ENCODE measurements around the gene UBTD2.

DNA sequence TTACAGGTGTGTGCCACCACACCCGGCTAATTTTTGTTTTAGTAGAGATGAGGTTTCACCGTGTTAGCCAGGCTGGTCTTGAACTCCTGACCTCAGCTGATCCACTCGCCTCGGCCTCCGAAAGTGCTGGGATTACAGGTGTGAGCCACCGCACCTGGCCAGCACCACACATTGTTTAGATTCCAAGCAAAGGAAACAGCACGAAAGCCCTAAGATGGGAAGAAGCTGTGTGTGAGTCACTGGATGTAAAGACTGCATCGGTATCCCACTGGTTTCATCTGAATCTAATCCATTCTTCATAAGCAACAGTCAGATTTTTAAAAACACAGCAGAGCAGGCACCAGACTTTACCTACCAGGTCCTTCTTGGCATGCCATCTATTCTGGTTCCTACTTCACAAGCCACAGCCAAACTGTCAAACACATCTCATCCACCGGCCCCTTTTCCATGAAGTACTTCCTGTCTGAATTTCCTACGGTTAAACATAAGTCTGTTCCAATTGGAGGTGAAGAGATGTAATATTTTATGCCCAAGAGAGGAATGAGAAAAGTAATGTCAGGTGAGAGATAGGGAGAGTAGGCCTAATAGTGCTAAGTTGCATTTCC lies 17.4 kb downstream of the UBTD2 start:
- TF ChIP-seq, protein P1, sequence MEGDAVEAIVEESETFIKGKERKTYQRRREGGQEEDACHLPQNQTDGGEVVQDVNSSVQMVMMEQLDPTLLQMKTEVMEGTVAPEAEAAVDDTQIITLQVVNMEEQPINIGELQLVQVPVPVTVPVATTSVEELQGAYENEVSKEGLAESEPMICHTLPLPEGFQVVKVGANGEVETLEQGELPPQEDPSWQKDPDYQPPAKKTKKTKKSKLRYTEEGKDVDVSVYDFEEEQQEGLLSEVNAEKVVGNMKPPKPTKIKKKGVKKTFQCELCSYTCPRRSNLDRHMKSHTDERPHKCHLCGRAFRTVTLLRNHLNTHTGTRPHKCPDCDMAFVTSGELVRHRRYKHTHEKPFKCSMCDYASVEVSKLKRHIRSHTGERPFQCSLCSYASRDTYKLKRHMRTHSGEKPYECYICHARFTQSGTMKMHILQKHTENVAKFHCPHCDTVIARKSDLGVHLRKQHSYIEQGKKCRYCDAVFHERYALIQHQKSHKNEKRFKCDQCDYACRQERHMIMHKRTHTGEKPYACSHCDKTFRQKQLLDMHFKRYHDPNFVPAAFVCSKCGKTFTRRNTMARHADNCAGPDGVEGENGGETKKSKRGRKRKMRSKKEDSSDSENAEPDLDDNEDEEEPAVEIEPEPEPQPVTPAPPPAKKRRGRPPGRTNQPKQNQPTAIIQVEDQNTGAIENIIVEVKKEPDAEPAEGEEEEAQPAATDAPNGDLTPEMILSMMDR (conservative IDR thresholded peaks at IDR 0.05; ENCODE audit: low read depth in 2 of 2): no peak
- TF ChIP-seq EZH2phosphoT487 (IDR thresholded peaks at IDR 0.05; ENCODE audit: unreplicated experiment) (no peak), POLR2AphosphoS5 (IDR thresholded peaks at IDR 0.05; ENCODE audit: low read depth) (no peak), CREB1 (CRISPR knock-in tag; IDR thresholded peaks at IDR 0.05; ENCODE audit: low read depth) (no peak), EZH2 (IDR thresholded peaks at IDR 0.05; ENCODE audit: low read depth, unreplicated experiment) (no peak), ZNF331 (CRISPR knock-in tag; IDR thresholded peaks at IDR 0.05; ENCODE audit: low read depth) (no peak), JUNB (IDR thresholded peaks at IDR 0.05; ENCODE audit: unreplicated experiment) (no peak), NANOG (IDR thresholded peaks at IDR 0.05; ENCODE audit: borderline replicate concordance) (no peak), STAT1 (IDR thresholded peaks at IDR 0.05; ENCODE audit: unreplicated experiment) (no peak)
- TF ChIP-seq, protein P2, sequence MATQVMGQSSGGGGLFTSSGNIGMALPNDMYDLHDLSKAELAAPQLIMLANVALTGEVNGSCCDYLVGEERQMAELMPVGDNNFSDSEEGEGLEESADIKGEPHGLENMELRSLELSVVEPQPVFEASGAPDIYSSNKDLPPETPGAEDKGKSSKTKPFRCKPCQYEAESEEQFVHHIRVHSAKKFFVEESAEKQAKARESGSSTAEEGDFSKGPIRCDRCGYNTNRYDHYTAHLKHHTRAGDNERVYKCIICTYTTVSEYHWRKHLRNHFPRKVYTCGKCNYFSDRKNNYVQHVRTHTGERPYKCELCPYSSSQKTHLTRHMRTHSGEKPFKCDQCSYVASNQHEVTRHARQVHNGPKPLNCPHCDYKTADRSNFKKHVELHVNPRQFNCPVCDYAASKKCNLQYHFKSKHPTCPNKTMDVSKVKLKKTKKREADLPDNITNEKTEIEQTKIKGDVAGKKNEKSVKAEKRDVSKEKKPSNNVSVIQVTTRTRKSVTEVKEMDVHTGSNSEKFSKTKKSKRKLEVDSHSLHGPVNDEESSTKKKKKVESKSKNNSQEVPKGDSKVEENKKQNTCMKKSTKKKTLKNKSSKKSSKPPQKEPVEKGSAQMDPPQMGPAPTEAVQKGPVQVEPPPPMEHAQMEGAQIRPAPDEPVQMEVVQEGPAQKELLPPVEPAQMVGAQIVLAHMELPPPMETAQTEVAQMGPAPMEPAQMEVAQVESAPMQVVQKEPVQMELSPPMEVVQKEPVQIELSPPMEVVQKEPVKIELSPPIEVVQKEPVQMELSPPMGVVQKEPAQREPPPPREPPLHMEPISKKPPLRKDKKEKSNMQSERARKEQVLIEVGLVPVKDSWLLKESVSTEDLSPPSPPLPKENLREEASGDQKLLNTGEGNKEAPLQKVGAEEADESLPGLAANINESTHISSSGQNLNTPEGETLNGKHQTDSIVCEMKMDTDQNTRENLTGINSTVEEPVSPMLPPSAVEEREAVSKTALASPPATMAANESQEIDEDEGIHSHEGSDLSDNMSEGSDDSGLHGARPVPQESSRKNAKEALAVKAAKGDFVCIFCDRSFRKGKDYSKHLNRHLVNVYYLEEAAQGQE (IDR thresholded peaks at IDR 0.05; ENCODE audit: unreplicated experiment): no peak
- TF ChIP-seq, protein P3, sequence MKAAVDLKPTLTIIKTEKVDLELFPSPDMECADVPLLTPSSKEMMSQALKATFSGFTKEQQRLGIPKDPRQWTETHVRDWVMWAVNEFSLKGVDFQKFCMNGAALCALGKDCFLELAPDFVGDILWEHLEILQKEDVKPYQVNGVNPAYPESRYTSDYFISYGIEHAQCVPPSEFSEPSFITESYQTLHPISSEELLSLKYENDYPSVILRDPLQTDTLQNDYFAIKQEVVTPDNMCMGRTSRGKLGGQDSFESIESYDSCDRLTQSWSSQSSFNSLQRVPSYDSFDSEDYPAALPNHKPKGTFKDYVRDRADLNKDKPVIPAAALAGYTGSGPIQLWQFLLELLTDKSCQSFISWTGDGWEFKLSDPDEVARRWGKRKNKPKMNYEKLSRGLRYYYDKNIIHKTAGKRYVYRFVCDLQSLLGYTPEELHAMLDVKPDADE (IDR thresholded peaks at IDR 0.05): no peak
- TF ChIP-seq, protein P4, sequence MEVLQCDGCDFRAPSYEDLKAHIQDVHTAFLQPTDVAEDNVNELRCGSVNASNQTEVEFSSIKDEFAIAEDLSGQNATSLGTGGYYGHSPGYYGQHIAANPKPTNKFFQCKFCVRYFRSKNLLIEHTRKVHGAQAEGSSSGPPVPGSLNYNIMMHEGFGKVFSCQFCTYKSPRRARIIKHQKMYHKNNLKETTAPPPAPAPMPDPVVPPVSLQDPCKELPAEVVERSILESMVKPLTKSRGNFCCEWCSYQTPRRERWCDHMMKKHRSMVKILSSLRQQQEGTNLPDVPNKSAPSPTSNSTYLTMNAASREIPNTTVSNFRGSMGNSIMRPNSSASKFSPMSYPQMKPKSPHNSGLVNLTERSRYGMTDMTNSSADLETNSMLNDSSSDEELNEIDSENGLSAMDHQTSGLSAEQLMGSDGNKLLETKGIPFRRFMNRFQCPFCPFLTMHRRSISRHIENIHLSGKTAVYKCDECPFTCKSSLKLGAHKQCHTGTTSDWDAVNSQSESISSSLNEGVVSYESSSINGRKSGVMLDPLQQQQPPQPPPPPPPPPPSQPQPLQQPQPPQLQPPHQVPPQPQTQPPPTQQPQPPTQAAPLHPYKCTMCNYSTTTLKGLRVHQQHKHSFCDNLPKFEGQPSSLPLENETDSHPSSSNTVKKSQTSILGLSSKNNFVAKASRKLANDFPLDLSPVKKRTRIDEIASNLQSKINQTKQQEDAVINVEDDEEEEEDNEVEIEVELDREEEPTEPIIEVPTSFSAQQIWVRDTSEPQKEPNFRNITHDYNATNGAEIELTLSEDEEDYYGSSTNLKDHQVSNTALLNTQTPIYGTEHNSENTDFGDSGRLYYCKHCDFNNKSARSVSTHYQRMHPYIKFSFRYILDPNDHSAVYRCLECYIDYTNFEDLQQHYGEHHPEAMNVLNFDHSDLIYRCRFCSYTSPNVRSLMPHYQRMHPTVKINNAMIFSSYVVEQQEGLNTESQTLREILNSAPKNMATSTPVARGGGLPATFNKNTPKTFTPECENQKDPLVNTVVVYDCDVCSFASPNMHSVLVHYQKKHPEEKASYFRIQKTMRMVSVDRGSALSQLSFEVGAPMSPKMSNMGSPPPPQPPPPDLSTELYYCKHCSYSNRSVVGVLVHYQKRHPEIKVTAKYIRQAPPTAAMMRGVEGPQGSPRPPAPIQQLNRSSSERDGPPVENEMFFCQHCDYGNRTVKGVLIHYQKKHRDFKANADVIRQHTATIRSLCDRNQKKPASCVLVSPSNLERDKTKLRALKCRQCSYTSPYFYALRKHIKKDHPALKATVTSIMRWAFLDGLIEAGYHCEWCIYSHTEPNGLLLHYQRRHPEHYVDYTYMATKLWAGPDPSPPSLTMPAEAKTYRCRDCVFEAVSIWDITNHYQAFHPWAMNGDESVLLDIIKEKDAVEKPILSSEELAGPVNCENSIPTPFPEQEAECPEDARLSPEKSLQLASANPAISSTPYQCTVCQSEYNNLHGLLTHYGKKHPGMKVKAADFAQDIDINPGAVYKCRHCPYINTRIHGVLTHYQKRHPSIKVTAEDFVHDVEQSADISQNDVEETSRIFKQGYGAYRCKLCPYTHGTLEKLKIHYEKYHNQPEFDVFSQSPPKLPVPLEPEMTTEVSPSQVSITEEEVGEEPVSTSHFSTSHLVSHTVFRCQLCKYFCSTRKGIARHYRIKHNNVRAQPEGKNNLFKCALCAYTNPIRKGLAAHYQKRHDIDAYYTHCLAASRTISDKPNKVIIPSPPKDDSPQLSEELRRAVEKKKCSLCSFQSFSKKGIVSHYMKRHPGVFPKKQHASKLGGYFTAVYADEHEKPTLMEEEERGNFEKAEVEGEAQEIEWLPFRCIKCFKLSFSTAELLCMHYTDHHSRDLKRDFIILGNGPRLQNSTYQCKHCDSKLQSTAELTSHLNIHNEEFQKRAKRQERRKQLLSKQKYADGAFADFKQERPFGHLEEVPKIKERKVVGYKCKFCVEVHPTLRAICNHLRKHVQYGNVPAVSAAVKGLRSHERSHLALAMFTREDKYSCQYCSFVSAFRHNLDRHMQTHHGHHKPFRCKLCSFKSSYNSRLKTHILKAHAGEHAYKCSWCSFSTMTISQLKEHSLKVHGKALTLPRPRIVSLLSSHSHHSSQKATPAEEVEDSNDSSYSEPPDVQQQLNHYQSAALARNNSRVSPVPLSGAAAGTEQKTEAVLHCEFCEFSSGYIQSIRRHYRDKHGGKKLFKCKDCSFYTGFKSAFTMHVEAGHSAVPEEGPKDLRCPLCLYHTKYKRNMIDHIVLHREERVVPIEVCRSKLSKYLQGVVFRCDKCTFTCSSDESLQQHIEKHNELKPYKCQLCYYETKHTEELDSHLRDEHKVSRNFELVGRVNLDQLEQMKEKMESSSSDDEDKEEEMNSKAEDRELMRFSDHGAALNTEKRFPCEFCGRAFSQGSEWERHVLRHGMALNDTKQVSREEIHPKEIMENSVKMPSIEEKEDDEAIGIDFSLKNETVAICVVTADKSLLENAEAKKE (CRISPR knock-in tag; IDR thresholded peaks at IDR 0.05): no peak

Data from GM23338 (cell line).